GM18508 (cell line): ENCODE data around the gene ESR1.
"Not testable (repeated sequence)": the region's sequence is repeated elsewhere in the genome, so short reads cannot be mapped to it uniquely, and the experiment has no call there.

Source experiments
- ATAC-seq: cut with Tn5 transposase; IDR thresholded peaks from one replicate; pipeline ENCODE4 v1.9.1; 2021; ENCODE audit warnings: moderate number of reproducible peaks; ENCODE audit not compliant: insufficient read depth, unreplicated experiment

ESR1 gene

GRCh38 chr6:151963001-151963400 lies 155.5 kb downstream of the ESR1 start:
- no peak for ATAC-seq

DNA sequence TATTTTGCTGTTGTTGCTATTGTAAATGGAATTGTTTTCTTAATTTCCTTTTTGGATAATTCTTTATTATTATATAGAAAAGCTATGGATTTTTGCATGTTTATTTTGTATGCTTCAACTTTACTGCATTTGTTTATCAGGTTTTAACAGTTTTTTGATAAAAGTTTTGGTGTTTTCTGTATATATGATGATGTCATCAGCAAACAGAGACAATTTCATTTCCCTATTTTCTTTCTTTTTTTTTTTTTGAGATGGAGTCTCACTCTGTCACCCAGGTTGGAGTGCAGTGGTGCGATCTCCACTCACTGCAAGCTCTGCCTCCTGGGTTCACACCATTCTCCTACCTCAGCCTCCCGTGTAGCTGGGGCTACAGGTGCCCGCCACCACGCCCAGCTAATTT lies 156.9 kb downstream of the ESR1 start:
- not testable (repeated sequence) for ATAC-seq

DNA sequence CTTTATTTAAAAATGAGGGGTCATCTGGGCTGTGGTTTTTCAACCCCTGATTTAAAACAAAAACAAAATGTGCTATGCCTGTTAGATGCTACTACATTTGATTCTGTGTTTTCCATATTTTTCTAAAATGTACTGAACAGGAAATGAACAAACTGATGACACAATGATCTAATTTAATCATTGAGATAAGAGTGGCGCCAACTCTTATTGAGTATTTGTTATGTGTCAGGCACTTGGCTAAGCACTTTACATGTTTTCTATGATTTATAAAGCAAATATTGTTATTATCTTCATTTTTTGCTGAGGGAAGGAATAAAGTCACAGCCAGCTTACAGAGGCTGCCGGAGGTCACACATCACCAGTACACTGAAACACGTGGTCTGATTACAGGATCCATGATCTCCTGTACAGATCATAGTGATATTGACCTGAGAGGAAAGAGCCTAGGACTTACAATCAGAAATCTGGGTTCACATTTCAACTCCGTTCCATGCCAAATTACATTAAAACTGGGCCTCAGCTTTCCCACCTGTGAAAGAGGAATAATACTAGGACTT lies 166.7 kb downstream of the ESR1 start:
- no peak for ATAC-seq

GRCh38 chr6:151975795-151976194 lies 168.3 kb downstream of the ESR1 start:
- no peak for ATAC-seq

DNA sequence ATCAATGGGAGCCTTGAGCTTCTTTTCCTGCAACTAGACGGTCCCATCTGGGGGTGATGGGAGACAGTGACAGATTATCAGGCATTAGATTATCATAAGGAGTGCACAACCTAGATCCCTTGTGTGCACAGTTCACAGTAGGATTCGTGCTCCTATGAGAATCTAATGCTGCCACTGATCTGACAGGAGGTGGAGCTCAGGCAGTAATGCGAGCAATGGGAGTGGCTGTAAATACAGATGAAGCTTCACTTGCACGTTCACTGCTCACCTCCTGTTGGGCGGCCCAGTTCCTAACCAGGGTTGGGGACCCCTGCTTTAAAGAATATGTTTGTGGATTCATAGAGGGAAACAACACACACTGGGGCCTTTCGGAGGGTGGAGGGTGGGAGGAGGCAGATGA lies 180.7 kb downstream of the ESR1 start:
- ATAC-seq, result not testable (repeated sequence)

DNA sequence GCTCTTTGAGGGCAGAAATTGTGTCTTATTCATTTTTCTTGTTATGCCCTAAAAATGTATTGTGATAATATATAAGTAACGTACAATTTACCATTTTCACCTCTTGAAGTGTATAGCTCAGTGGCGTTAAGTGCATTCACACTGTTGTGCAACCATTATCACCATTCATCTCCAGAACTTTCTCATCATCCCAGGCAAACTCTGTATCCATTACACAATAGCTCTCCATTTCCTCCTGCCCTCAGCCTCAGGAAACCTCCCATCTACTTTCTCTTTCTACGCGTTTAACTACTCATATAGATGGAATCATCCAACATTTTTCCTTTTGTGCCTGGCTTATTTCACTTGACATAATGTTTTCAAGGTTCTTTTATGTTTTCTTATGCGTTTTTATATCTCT lies 184.6 kb downstream of the ESR1 start:
- ATAC-seq, result no peak

- ATAC-seq, result no peak
These were observed 185.9 kb downstream of the ESR1 start for GRCh38 chr6:151993364-151993763.

GRCh38 chr6:151998784-151999183 lies 191.3 kb downstream of the ESR1 start:
- no peak for ATAC-seq

- ATAC-seq, result no peak
These were observed 191.7 kb downstream of the ESR1 start for GRCh38 chr6:151999194-151999593.

GRCh38 chr6:152001408-152001807 lies 193.9 kb downstream of the ESR1 start:
- no peak for ATAC-seq

DNA sequence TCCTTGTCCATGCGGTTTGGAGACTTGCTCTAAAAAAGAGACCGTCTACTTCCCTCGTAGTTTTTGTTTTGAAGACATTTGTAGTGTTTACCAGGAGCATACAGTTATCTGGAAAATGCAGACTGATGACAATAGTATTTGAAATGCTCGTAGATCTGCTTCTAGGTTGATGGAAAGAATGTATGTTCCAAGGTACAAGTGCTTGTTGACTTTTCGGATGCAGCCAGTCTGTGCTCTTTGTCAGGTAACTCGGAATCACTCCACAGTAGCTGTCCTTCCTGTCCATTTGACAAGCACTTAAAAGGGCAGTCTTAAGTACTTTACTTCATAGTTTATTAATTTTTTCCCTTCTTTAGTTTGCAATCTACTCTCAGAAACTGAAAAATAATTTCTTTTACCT lies 194.8 kb downstream of the ESR1 start:
- ATAC-seq, result no peak

GRCh38 chr6:152004036-152004566 lies 196.6 kb downstream of the ESR1 start:
- ATAC-seq, result no peak

- ATAC-seq, result no peak
These were observed 197.4 kb downstream of the ESR1 start for GRCh38 chr6:152004896-152005295.

- ATAC-seq, result no peak
These were observed 201.3 kb downstream of the ESR1 start for GRCh38 chr6:152008779-152009178.

DNA sequence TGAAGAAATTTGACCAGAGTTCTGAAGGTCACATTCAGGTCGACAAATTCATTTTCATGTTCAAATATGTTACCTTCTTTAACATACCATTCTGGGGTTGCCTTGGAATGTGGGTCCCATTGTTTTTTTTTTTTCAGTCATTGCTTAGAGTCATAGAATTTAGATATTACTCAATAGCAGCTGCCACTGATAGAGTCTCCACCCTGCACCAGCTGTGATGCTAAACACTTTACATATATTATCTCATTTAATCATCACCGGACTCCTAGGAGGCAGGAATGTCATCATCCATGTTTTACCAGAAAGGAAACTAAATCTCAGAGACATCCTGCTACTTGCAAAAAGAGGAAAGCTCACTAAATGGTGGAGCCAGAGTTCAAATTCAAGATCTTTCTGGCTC lies 204.7 kb downstream of the ESR1 start:
- ATAC-seq, result no peak

DNA sequence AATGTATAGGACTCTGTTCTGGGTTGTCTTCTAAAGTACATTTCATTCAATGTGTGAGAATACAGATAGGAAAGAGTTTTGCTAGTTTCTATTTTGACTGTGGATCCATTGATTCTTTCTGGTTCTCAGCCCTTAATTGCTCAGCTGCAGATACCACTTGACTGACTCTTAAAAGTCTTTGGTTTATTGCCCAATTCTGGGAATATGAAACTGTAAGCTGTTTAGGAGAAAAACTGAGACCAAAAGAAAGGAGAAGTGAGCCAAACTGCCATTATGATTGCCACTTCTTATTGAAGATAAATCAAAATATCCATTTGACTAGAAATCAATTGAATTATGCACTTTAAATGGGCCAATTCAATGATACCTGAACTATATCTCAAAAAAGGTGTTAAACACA lies 211.4 kb downstream of the ESR1 start:
- no peak for ATAC-seq

DNA sequence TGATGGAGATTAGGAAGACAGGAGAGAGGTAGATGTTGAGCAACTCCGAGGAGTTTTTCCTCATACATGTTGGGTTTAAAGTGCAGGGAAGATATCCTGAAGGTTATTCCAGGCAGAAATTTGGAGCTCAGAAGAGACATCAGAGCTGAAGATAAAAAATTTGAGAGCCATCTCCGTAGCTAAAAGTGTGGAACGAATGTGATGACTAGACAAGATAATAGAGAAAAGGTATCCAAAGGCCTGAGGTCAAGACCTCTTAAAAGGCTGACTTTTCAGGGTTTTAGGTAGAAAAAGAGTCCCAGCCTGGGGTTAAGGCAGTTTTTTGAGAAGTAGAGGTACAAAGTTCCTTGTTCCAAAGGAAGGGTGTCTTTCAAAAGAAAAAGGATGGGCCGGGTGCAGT lies 214.8 kb downstream of the ESR1 start:
- ATAC-seq, result no peak

- no peak for ATAC-seq
These were observed 216.1 kb downstream of the ESR1 start for GRCh38 chr6:152023613-152024012.

- no peak for ATAC-seq
These were observed 218.8 kb downstream of the ESR1 start for GRCh38 chr6:152026291-152026690.

GRCh38 chr6:152026744-152027143 lies 219.3 kb downstream of the ESR1 start:
- not testable (repeated sequence) for ATAC-seq

DNA sequence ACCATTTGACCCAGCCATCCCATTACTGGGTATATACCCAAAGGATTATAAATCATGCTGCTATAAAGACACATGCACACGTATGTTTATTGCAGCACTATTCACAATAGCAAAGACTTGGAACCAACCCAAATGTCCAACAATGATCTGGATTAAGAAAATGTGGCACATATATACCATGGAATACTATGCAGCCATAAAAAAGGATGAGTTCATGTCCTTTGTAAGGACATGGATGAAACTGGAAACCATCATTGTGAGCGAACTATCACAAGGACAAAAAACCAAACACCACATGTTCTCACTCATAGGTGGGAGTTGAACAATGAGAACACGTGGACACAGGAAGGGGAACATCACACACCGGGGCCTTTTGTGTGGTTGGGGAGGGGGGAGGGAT lies 226.3 kb downstream of the ESR1 start:
- not testable (repeated sequence) for ATAC-seq

- ATAC-seq, result no peak
These were observed 227.1 kb downstream of the ESR1 start for GRCh38 chr6:152034631-152035030.

DNA sequence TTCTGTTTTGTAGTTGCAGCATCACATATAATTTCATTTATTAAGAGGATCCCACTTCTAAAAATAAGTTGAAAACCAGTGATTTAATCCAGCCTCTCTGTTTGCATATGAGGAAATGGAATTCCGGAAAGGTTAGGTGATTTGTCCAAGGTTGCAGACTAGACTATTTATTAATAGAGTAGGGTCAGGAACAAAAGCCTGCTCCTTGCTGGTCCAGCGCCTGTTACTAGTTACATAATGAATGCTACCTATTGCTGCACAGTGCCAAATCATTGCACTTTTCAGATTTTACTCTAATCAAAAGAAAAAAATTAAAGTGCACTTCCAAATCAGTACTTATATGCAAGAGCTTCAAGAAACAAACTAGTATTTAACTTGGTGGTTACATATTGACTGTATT lies 238.6 kb downstream of the ESR1 start:
- ATAC-seq, result no peak
